SIG-M5 (cell line): ENCODE measurements around the gene KCTD1.

ENCODE experiments used
- DNase-seq: peaks from one replicate; lab custom pipeline; 2025; lab: John Stamatoyannopoulos, UW

The KCTD1 gene

GRCh38 chr18:26548415-26549262 lies at the start of gene KCTD1:
TSS of gene KCTD1 (minus strand) at chr18:26548553. CDS start at chr18:26548536, 17 bp downstream.
- DNase-seq = peak; percentile 17

GRCh38 chr18:26593365-26594320 lies 45.3 kb upstream of the KCTD1 start:
- DNase-seq = no peak

GRCh38 chr18:26584745-26585144 lies 36.4 kb upstream of the KCTD1 start:
- DNase-seq = no peak

- DNase-seq = no peak
Measured at GRCh38 chr18:26579941-26580618, 31.7 kb upstream of the KCTD1 start.

GRCh38 chr18:26575865-26576217 lies 27.5 kb upstream of the KCTD1 start:
- DNase-seq = no peak

- no peak for DNase-seq
Measured at GRCh38 chr18:26574958-26575864, 26.9 kb upstream of the KCTD1 start.

GRCh38 chr18:26568926-26569665 lies 20.7 kb upstream of the KCTD1 start:
- no peak for DNase-seq

GRCh38 chr18:26568513-26568912 lies 20.2 kb upstream of the KCTD1 start:
- no peak for DNase-seq

- DNase-seq = no peak
Measured at GRCh38 chr18:26566874-26567555, 18.7 kb upstream of the KCTD1 start.

- DNase-seq = no peak
Measured at GRCh38 chr18:26565514-26565913, 17.2 kb upstream of the KCTD1 start.

- no peak for DNase-seq
Measured at GRCh38 chr18:26563024-26563423, 14.7 kb upstream of the KCTD1 start.

- DNase-seq = no peak
Measured at GRCh38 chr18:26562568-26562967, 14.2 kb upstream of the KCTD1 start.

GRCh38 chr18:26561769-26562168 lies 13.4 kb upstream of the KCTD1 start:
- no peak for DNase-seq

GRCh38 chr18:26556573-26556972 lies 8.2 kb upstream of the KCTD1 start:
- no peak for DNase-seq

- DNase-seq = no peak
Measured at GRCh38 chr18:26555804-26556553, 7.6 kb upstream of the KCTD1 start.

- no peak for DNase-seq
Measured at GRCh38 chr18:26553943-26554342, 5.6 kb upstream of the KCTD1 start.

GRCh38 chr18:26551695-26552081 lies 3.3 kb upstream of the KCTD1 start:
- DNase-seq = no peak

GRCh38 chr18:26550998-26551694 lies 2.8 kb upstream of the KCTD1 start:
- no peak for DNase-seq
